NCI-H2081 (cell line): ENCODE measurements around the gene CSRNP3.

Experiments used
- DNase-seq, 2 experiments: peaks; one replicate each; lab custom pipeline; 2025; lab: John Stamatoyannopoulos, UW

CSRNP3 gene

GRCh38 chr2:165682546-165682945 is 213.0 kb downstream of the CSRNP3 start:
- no peak for DNase-seq

GRCh38 chr2:165686800-165687199 is 217.3 kb downstream of the CSRNP3 start:
- no peak for DNase-seq

- no peak for DNase-seq
These were observed 218.0 kb downstream of the CSRNP3 start for GRCh38 chr2:165687426-165688002.

- DNase-seq = no peak
These were observed 222.1 kb downstream of the CSRNP3 start for GRCh38 chr2:165691615-165692014.

- DNase-seq = no peak
These were observed 223.4 kb downstream of the CSRNP3 start for GRCh38 chr2:165692906-165693305.

GRCh38 chr2:165693838-165694237 is 224.3 kb downstream of the CSRNP3 start:
- no peak for DNase-seq

- DNase-seq = peak; percentile 35 to 77
These were observed 228.4 kb downstream of the CSRNP3 start for GRCh38 chr2:165697748-165698443.

GRCh38 chr2:165698444-165698884 is 229.0 kb downstream of the CSRNP3 start:
- peak; percentile 51 to 79 for DNase-seq

- DNase-seq = no peak
These were observed 230.4 kb downstream of the CSRNP3 start for GRCh38 chr2:165699946-165700345.

GRCh38 chr2:165700531-165700930 is 231.0 kb downstream of the CSRNP3 start:
- DNase-seq = no peak

GRCh38 chr2:165701147-165701546 is 231.6 kb downstream of the CSRNP3 start:
- no peak for DNase-seq

GRCh38 chr2:165706960-165707487 is 237.5 kb downstream of the CSRNP3 start:
- no peak for DNase-seq

GRCh38 chr2:165716091-165716490 is 246.6 kb downstream of the CSRNP3 start:
- no peak for DNase-seq

- DNase-seq = no peak
These were observed 249.2 kb downstream of the CSRNP3 start for GRCh38 chr2:165718610-165719210.

- no peak for DNase-seq
These were observed 251.0 kb downstream of the CSRNP3 start for GRCh38 chr2:165720511-165720910.

GRCh38 chr2:165725421-165725820 is 255.9 kb downstream of the CSRNP3 start:
- no peak for DNase-seq
